D721Med (cell line): Measurements from ENCODE around the gene KCNN3.

Source experiments
- DNase-seq: peaks from one replicate; pipeline ENCODE4 v3.0.0; 2011; ENCODE audit warnings: low spot score; ENCODE audit not compliant: insufficient read length
- FAIRE-seq: peaks from 2 replicates; lab custom pipeline; 2011; peaks lifted over from hg19 to GRCh38; lab: Jason Lieb, UNC
- TF ChIP-seq, protein P1 (sequence below): IDR thresholded peaks from 2 replicates; pipeline ENCODE4 v1.5.1; 2012; ENCODE audit warnings: mild to moderate bottlenecking, control low read depth; ENCODE audit not compliant: insufficient read depth; ENCODE audit errors: missing control alignments

The KCNN3 gene

DNA sequence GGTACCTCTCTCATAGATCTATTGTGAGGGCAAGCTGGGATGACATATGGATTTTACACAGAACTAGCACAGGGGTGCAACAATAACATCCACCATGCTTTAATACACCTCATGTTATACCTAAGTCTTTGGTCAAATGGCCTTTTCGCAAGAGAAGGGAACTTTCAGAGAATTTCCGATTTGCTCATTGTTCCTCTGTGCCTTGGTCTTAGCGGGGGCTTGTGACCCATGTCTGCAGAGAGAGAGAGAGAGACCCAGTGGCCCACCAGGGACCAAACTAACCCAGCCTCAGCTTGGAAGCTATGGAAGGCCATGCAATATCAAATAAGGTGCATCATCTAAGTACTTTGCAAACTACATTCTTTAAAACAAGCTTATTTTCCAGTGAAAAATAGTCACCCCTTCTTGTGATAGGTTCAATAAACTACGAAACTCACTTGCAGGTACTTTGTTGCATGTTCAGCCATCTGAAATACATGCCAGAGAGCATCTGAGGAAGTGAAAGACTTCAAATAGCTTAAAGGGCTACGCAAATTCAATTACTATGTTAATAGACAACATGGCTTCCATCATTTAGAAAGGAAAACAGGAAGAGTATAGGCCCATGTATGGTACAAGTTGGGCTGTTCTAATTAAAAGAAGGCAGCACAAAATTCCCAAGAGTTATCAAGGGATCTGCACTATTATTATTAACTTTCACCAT, 100.7 kb downstream of the KCNN3 start:
- FAIRE-seq (no peak), DNase-seq (no peak)
- TF ChIP-seq, protein P1, sequence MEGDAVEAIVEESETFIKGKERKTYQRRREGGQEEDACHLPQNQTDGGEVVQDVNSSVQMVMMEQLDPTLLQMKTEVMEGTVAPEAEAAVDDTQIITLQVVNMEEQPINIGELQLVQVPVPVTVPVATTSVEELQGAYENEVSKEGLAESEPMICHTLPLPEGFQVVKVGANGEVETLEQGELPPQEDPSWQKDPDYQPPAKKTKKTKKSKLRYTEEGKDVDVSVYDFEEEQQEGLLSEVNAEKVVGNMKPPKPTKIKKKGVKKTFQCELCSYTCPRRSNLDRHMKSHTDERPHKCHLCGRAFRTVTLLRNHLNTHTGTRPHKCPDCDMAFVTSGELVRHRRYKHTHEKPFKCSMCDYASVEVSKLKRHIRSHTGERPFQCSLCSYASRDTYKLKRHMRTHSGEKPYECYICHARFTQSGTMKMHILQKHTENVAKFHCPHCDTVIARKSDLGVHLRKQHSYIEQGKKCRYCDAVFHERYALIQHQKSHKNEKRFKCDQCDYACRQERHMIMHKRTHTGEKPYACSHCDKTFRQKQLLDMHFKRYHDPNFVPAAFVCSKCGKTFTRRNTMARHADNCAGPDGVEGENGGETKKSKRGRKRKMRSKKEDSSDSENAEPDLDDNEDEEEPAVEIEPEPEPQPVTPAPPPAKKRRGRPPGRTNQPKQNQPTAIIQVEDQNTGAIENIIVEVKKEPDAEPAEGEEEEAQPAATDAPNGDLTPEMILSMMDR: no peak

DNA sequence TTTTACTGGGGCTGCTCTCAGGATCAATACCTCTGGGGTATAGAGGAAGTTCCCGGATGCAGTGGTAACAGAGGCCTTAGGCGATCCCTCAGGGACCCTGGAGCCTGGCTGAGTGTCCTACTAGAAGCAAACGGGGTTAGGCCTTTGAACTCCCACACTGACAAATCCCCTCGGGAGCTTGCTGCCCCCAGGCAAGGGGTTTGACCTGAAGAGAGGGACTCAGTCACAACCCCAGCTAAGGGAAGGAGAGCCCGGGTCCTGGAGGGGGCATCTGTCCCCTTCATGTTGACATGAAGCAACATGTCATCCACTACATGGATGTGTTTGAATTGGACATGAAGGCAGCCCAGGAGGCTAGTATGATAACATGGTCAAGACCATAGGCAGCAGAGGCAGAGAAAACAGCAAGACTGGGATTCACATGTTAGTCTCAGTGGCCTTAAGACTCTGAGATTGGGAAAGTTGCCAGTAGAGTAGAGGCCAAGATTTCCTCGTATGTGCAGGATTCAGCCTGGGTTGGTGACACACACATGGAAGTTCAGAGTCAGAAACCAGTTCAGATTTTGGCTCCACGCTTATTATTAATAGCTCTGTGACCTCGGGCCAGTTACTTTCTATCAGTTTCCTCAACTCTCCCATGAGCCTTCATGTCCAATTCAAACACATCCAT, 101.5 kb downstream of the KCNN3 start:
- no peak for DNase-seq

DNA sequence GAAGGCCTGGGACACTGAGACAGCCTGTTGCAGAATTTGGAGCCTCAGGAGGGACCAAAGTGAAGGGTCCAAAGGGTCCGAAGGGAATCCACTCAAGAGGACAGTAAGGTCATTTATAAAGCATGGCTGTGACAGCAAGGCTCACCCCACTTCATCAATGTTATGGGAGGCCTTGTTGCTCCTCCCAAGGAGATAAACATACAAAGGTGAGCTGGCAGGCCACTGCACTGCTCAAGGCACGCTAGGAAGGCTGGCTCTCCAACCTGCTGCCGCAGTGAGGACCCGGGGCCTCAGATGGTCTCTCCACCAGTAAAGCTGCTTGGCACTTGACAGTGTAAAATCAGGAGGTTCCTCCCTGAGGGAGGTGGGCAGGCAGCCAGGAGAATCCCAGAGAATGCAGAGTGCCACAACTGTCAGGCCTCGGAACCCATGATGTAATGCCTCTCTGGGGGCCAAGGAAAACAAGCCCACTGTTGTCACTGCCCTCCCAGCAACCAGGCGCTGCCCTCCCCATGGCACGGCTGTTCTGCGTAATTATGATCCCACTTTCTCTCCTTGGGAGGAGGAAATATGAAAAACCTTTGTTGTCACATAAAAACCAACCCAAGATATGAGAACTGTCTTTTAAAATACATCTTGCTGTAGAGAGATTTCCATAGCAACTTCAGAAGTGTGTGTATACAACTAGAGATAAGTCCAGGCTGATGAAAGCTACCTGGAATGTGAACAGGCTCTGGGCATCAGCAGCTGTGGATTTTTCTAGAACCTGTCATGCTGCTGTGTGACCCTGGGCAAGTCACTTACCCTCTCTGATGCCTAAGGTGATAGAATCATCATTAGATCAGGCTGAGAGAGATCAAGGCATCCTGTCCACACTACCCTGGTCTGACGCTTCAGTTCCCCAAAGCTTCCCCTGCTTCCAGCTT, 102.5 kb downstream of the KCNN3 start:
- TF ChIP-seq, protein P1: no peak
- DNase-seq (no peak), FAIRE-seq (no peak)

More for the DNA sequence above, 101.5 kb downstream of the KCNN3 start:
- TF ChIP-seq, protein P1: no peak
- FAIRE-seq: no peak

DNA sequence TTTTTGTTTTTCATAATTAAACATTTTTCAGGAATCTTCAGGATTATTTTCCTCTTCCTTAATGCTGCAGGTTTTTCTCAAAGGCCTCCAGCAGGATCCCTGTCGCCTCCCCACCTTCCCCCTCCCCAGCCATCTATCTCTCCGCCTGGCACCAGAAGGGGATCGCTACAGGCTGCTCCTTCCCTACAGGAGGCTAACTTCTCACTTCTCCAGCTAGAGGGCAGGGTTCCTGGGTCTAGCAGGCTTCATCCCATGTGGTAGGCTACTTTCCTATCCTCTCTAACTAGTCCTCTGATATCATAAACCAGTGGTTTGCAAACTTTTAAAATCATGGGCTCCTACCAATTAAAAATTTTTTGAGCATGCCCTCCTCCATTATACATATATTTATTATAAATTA, 104.1 kb downstream of the KCNN3 start:
- TF ChIP-seq, protein P1: peak; percentile 61
- DNase-seq: peak; percentile 52
- FAIRE-seq: no peak

DNA sequence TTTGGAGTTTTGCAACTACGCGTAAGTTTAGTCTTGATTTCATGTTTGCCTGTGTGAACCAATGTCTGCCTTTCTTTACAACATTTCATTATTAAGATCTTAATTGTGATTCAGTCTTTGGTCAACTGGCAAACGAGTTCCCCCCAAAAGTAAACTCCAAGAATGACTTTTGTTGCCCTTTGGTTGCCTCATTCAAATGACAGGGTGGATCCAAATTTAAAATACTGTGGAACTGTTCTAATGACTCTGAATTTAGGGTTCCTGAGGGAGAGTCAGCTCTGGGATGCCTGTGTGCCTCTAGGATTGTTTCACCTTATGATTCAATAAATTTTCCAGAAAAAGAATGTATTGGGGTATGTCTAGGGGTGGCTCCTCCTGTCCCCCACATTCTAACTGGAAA, 105.3 kb downstream of the KCNN3 start:
- DNase-seq (no peak), FAIRE-seq (no peak)
- TF ChIP-seq, protein P1: no peak

DNA sequence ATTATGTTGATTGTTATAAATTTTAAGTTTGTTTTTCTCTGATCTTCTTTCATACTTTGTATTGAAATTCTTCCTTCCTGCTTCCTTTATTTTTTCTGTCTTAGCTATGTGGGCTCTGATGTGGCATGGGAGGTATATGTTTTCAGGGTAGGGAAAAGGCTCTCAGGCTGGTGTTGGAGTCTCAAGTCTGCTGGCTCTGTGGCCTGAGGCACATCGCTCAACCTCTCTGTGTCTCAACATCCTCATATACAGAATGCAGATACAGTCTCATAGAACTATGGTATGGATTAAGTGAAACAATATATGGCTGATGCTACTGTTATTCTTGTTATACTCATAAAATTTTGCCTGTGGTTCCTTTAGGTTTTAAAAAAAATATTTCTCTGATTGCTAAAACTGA, 105.9 kb downstream of the KCNN3 start:
- DNase-seq (no peak), FAIRE-seq (no peak)
- TF ChIP-seq, protein P1: no peak
